Trophoblast cell (in vitro differentiated cells and primary cell): Measurements from ENCODE around the gene ACOX3.
"Not testable (repeated sequence)": the region's sequence is repeated elsewhere in the genome, so short reads cannot be mapped to it uniquely, and the experiment has no call there.

Experiments
- DNase-seq, 2 donors: peaks; one replicate each; pipeline ENCODE4 v3.0.0-alpha.2; 2016
- H2AFZ ChIP-seq: 2 replicates; pipeline ENCODE4 v1.6.1; 2013; ENCODE audit warnings: low read length, moderate library complexity, mild to moderate bottlenecking; ENCODE audit not compliant: insufficient read depth, poor library complexity
- H2AK5ac ChIP-seq: 2 replicates; pipeline ENCODE4 v1.6.1; 2013; ENCODE audit warnings: mild to moderate bottlenecking, low read length
- H2BK120ac ChIP-seq: 2 replicates; pipeline ENCODE4 v1.6.1; 2013; ENCODE audit warnings: low read length, mild to moderate bottlenecking, moderate library complexity; ENCODE audit not compliant: insufficient read depth, poor library complexity
- H2BK12ac ChIP-seq: 2 replicates; pipeline ENCODE4 v1.6.1; 2013; ENCODE audit warnings: mild to moderate bottlenecking, low read length, moderate library complexity
- H2BK5ac ChIP-seq: 2 replicates; pipeline ENCODE4 v1.6.1; 2013; ENCODE audit warnings: low read length, low read depth, moderate library complexity, mild to moderate bottlenecking; ENCODE audit not compliant: poor library complexity
- H3K14ac ChIP-seq: 2 replicates; pipeline ENCODE4 v1.6.1; 2013; ENCODE audit warnings: mild to moderate bottlenecking, low read length
- H3K18ac ChIP-seq: 2 replicates; pipeline ENCODE4 v1.6.1; 2013; ENCODE audit warnings: mild to moderate bottlenecking, low read length
- H3K23ac ChIP-seq: 2 replicates; pipeline ENCODE4 v1.6.1; 2013; ENCODE audit warnings: low read length
- H3K27ac ChIP-seq: 2 replicates; pipeline ENCODE4 v1.5.1; 2013; ENCODE audit warnings: low read depth, mild to moderate bottlenecking, inconsistent platforms, low read length, moderate library complexity
- H3K27me3 ChIP-seq: 2 replicates; pipeline ENCODE4 v1.6.1; 2013; ENCODE audit warnings: inconsistent platforms, mild to moderate bottlenecking, low read length, moderate library complexity; ENCODE audit not compliant: insufficient read depth
- H3K36me3 ChIP-seq, 2 experiments: 1 replicate in 1 of 2; 2 replicates in 1 of 2; pipeline ENCODE4 v1.6.1; 2013; ENCODE audit warnings: low read length in 2 of 2, mild to moderate bottlenecking in 2 of 2, moderate library complexity in 1 of 2; ENCODE audit not compliant: insufficient read depth in 2 of 2, control insufficient read depth in 1 of 2
- H3K4ac ChIP-seq: 2 replicates; pipeline ENCODE4 v1.6.1; 2013; ENCODE audit warnings: low read depth, mild to moderate bottlenecking, low read length, moderate library complexity
- H3K4me1 ChIP-seq, 2 experiments: 1 replicate in 1 of 2; 2 replicates in 1 of 2; pipeline ENCODE4 v1.6.1; 2013; ENCODE audit warnings: low read length in 2 of 2, mild to moderate bottlenecking in 2 of 2, moderate library complexity in 1 of 2; ENCODE audit not compliant: insufficient read depth in 2 of 2, control insufficient read depth in 1 of 2
- H3K4me2 ChIP-seq: 2 replicates; pipeline ENCODE4 v1.6.1; 2013; ENCODE audit warnings: inconsistent platforms, mild to moderate bottlenecking, low read length, moderate library complexity
- H3K4me3 ChIP-seq: 2 replicates; pipeline ENCODE4 v1.5.1; 2013; ENCODE audit warnings: mild to moderate bottlenecking, low read depth, low read length, inconsistent platforms
- H3K79me1 ChIP-seq: one replicate; pipeline ENCODE4 v1.6.1; 2013; ENCODE audit warnings: low read length
- H3K79me2 ChIP-seq: 2 replicates; pipeline ENCODE4 v1.6.1; 2013; ENCODE audit warnings: low read length, mild to moderate bottlenecking; ENCODE audit not compliant: control insufficient read depth, insufficient read depth, poor library complexity
- H3K9ac ChIP-seq: 2 replicates; pipeline ENCODE4 v1.6.1; 2013; ENCODE audit warnings: mild to moderate bottlenecking, low read length
- H3K9me3 ChIP-seq: 2 replicates; pipeline ENCODE4 v1.6.1; 2013; ENCODE audit warnings: low read depth, mild to moderate bottlenecking, control low read depth, inconsistent platforms, low read length; ENCODE audit not compliant: insufficient read depth
- H4K12ac ChIP-seq: 2 replicates; pipeline ENCODE4 v1.6.1; 2013; ENCODE audit warnings: low read depth, mild to moderate bottlenecking, low read length, moderate library complexity
- H4K8ac ChIP-seq: 2 replicates; pipeline ENCODE4 v1.6.1; 2013; ENCODE audit warnings: low read depth, mild to moderate bottlenecking, low read length, moderate library complexity
- H4K91ac ChIP-seq: one replicate; pipeline ENCODE4 v1.6.1; 2013; ENCODE audit warnings: low read depth, mild to moderate bottlenecking, low read length, moderate library complexity
- WGBS: extraction: QIAGEN DNeasy Blood & Tissue Kit; methylation state at CpG from one replicate; pipeline ENCODE4 v1.1.7; 2013; ENCODE audit warnings: missing lambda C conversion rate; ENCODE audit not compliant: insufficient read length, insufficient coverage; ENCODE audit errors: extremely low coverage; 5-methylcytosine and 5-hydroxymethylcytosine counted together

The ACOX3 gene

GRCh38 chr4:8406887-8407286 lies 33.6 kb downstream of the ACOX3 start:
- WGBS, result no CpG with 5 or more reads among the region's 7 CpGs
- not testable (repeated sequence) for H4K8ac ChIP-seq, H4K91ac ChIP-seq

GRCh38 chr4:8405516-8405875 lies 35.0 kb downstream of the ACOX3 start:
- H2AK5ac ChIP-seq, result no peak overlapping the region

More at GRCh38 chr4:8406887-8407286, 33.6 kb downstream of the ACOX3 start:
- not testable (repeated sequence) for H3K4me3 ChIP-seq, H4K12ac ChIP-seq, H3K4me1 ChIP-seq, H3K27ac ChIP-seq, H3K4ac ChIP-seq, H2AFZ ChIP-seq, H3K27me3 ChIP-seq, H2BK12ac ChIP-seq, H3K9ac ChIP-seq, H2BK5ac ChIP-seq, H3K9me3 ChIP-seq, H3K23ac ChIP-seq, H2AK5ac ChIP-seq, H2BK120ac ChIP-seq, H3K18ac ChIP-seq, H3K79me2 ChIP-seq, H3K4me2 ChIP-seq, H3K14ac ChIP-seq, H3K79me1 ChIP-seq
- peak in 1 of 2 donors; percentile 25 for DNase-seq
- peaks cover 43 to 52% of the 10 kb centered on the region in 2 experiments for H3K36me3 ChIP-seq

GRCh38 chr4:8404791-8405515 lies 35.6 kb downstream of the ACOX3 start:
- Histone ChIP-seq H3K9ac (no peak overlapping the region), H3K27ac (no peak overlapping the region), H4K12ac (no peak overlapping the region), H3K14ac (no peak overlapping the region), H4K91ac (no peak overlapping the region), H3K36me3 (peaks cover 39 to 49% of the 10 kb centered on the region in 2 experiments), H2BK120ac (no peak overlapping the region), H3K9me3 (peaks cover 4% of the 10 kb centered on the region), H3K4ac (no peak overlapping the region), H3K4me3 (no peak overlapping the region), H2AK5ac (no peak overlapping the region), H3K18ac (no peak overlapping the region), H2BK12ac (no peak overlapping the region), H2BK5ac (peak overlapping the region; percentile 18), H4K8ac (no peak overlapping the region), H3K79me1 (peaks cover 2% of the 10 kb centered on the region), H3K23ac (no peak overlapping the region), H3K27me3 (no peaks in the 10 kb centered on the region), H2AFZ (no peak overlapping the region), H3K4me1 (peaks cover 0 to under 1% of the 10 kb centered on the region in 2 experiments), H3K79me2 (no peaks in the 10 kb centered on the region), H3K4me2 (no peak overlapping the region)
- no CpG with 5 or more reads among the region's 14 CpGs for WGBS
- no peak for DNase-seq

More at GRCh38 chr4:8405516-8405875, 35.0 kb downstream of the ACOX3 start:
- H3K18ac ChIP-seq, result no peak overlapping the region
- no peak overlapping the region for H3K4me3 ChIP-seq
- H3K79me1 ChIP-seq, result peaks cover 2% of the 10 kb centered on the region
- no peak overlapping the region for H4K91ac ChIP-seq
- H4K8ac ChIP-seq, result no peak overlapping the region
- no peak overlapping the region for H3K4me2 ChIP-seq
- no peak for DNase-seq
- H2BK5ac ChIP-seq, result no peak overlapping the region
- H3K4me1 ChIP-seq, result peaks cover 0 to 4% of the 10 kb centered on the region in 2 experiments
- H2BK120ac ChIP-seq, result no peak overlapping the region
- H3K36me3 ChIP-seq, result peaks cover 41 to 51% of the 10 kb centered on the region in 2 experiments
- H3K79me2 ChIP-seq, result no peaks in the 10 kb centered on the region
- H3K14ac ChIP-seq, result no peak overlapping the region
- H3K4ac ChIP-seq, result no peak overlapping the region
- no peaks in the 10 kb centered on the region for H3K27me3 ChIP-seq
- no peak overlapping the region for H3K23ac ChIP-seq
- H3K27ac ChIP-seq, result no peak overlapping the region
- peaks cover 5% of the 10 kb centered on the region for H3K9me3 ChIP-seq
- no peak overlapping the region for H3K9ac ChIP-seq
- H2BK12ac ChIP-seq, result no peak overlapping the region
- no peak overlapping the region for H2AFZ ChIP-seq
- WGBS, result no CpG with 5 or more reads among the region's 9 CpGs
- no peak overlapping the region for H4K12ac ChIP-seq

- Histone ChIP-seq H2AK5ac (no peak overlapping the region), H3K4me3 (no peak overlapping the region), H3K36me3 (peaks cover 35 to 46% of the 10 kb centered on the region in 2 experiments), H2AFZ (no peak overlapping the region), H3K79me1 (peaks cover 2% of the 10 kb centered on the region), H4K8ac (no peak overlapping the region), H3K79me2 (no peaks in the 10 kb centered on the region), H4K12ac (no peak overlapping the region), H3K23ac (no peak overlapping the region), H3K18ac (no peak overlapping the region), H3K9ac (no peak overlapping the region), H4K91ac (no peak overlapping the region), H3K27me3 (no peaks in the 10 kb centered on the region), H3K4me1 (no peaks in the 10 kb centered on the region), H2BK12ac (no peak overlapping the region), H3K4me2 (no peak overlapping the region), H2BK5ac (no peak overlapping the region), H3K27ac (no peak overlapping the region), H3K14ac (no peak overlapping the region), H3K9me3 (no peaks in the 10 kb centered on the region), H2BK120ac (no peak overlapping the region), H3K4ac (no peak overlapping the region)
- no CpG with 5 or more reads among the region's 13 CpGs for WGBS
- no peak for DNase-seq
Measured at GRCh38 chr4:8403976-8404375, 36.5 kb downstream of the ACOX3 start.
